Memory B cell (primary cell): ENCODE results near the gene SS18L1.
A peak's percentile ranks its signal among the peaks of the same experiment; 100 is the strongest.
"Not testable (repeated sequence)": the region's sequence is repeated elsewhere in the genome, so short reads cannot be mapped to it uniquely, and the experiment has no call there.

Experiments
- ATAC-seq: fragments of 150-1000 bp; cut with Tn5 transposase; 2 replicates; pipeline ENCODE4 v1.10.0; 2021; ENCODE audit warnings: low read depth, mild to moderate bottlenecking, moderate library complexity
- DNase-seq, 2 donors: peaks; one replicate each; pipeline ENCODE4 v3.0.0; 2022; ENCODE audit warnings: low spot score in 2 of 2
- H3K27ac Mint-ChIP-seq: one replicate; pipeline ENCODE4 v1.8.0; 2022; ENCODE audit warnings: mild to moderate bottlenecking, moderate library complexity, mixed read lengths
- H3K27me3 Mint-ChIP-seq: one replicate; pipeline ENCODE4 v1.8.0; 2022; ENCODE audit warnings: mixed read lengths
- H3K36me3 Mint-ChIP-seq: one replicate; pipeline ENCODE4 v1.8.0; 2022; ENCODE audit warnings: mild to moderate bottlenecking, mixed read lengths
- H3K4me1 Mint-ChIP-seq: one replicate; pipeline ENCODE4 v1.8.0; 2022; ENCODE audit warnings: mixed read lengths
- H3K4me3 Mint-ChIP-seq: one replicate; pipeline ENCODE4 v1.8.0; 2022; ENCODE audit warnings: mild to moderate bottlenecking, moderate library complexity, mixed read lengths
- H3K9me3 Mint-ChIP-seq: one replicate; pipeline ENCODE4 v1.8.0; 2022; ENCODE audit warnings: mixed read lengths

The SS18L1 gene

GRCh38 chr20:62137478-62138203 is 5.9 kb upstream of the SS18L1 start:
- peaks cover 27% of the 10 kb centered on the region for H3K4me1 Mint-ChIP-seq
- no peak for ATAC-seq
- H3K27me3 Mint-ChIP-seq, result no peaks in the 10 kb centered on the region
- no peaks in the 10 kb centered on the region for H3K9me3 Mint-ChIP-seq
- H3K27ac Mint-ChIP-seq, result no peak overlapping the region
- H3K36me3 Mint-ChIP-seq, result peaks cover 25% of the 10 kb centered on the region
- DNase-seq, result no peak
- H3K4me3 Mint-ChIP-seq, result no peak overlapping the region

GRCh38 chr20:62138204-62138543 is 5.4 kb upstream of the SS18L1 start:
- Mint-ChIP-seq H3K27me3 (no peaks in the 10 kb centered on the region), H3K27ac (no peak overlapping the region), H3K9me3 (no peaks in the 10 kb centered on the region), H3K4me1 (peaks cover 27% of the 10 kb centered on the region), H3K36me3 (peaks cover 25% of the 10 kb centered on the region), H3K4me3 (no peak overlapping the region)
- DNase-seq (no peak), ATAC-seq (no peak)

GRCh38 chr20:62138912-62139311 is 4.7 kb upstream of the SS18L1 start:
- DNase-seq (no peak), ATAC-seq (no peak)
- Mint-ChIP-seq H3K27ac (no peak overlapping the region), H3K4me3 (no peak overlapping the region), H3K9me3 (no peaks in the 10 kb centered on the region), H3K27me3 (no peaks in the 10 kb centered on the region), H3K4me1 (peaks cover 25% of the 10 kb centered on the region), H3K36me3 (peaks cover 25% of the 10 kb centered on the region)

- peaks cover 22% of the 10 kb centered on the region for H3K36me3 Mint-ChIP-seq
- no peaks in the 10 kb centered on the region for H3K9me3 Mint-ChIP-seq
- ATAC-seq (no peak), DNase-seq (no peak)
- no peaks in the 10 kb centered on the region for H3K27me3 Mint-ChIP-seq
- H3K27ac Mint-ChIP-seq, result no peak overlapping the region
- no peak overlapping the region for H3K4me3 Mint-ChIP-seq
- peaks cover 25% of the 10 kb centered on the region for H3K4me1 Mint-ChIP-seq
These were observed 3.9 kb upstream of the SS18L1 start for GRCh38 chr20:62139636-62140035.

- peaks cover 35% of the 10 kb centered on the region for H3K4me1 Mint-ChIP-seq
- H3K4me3 Mint-ChIP-seq, result no peak overlapping the region
- no peak for DNase-seq
- ATAC-seq, result no peak
- peaks cover 22% of the 10 kb centered on the region for H3K36me3 Mint-ChIP-seq
- H3K27me3 Mint-ChIP-seq, result no peaks in the 10 kb centered on the region
- H3K9me3 Mint-ChIP-seq, result no peaks in the 10 kb centered on the region
- peak overlapping the region; percentile 56 for H3K27ac Mint-ChIP-seq
These were observed 2.5 kb upstream of the SS18L1 start for GRCh38 chr20:62141043-62141396.

GRCh38 chr20:62141397-62142251 is 1.9 kb upstream of the SS18L1 start:
- ATAC-seq, result no peak
- DNase-seq, result no peak
- no peaks in the 10 kb centered on the region for H3K9me3 Mint-ChIP-seq
- H3K4me3 Mint-ChIP-seq, result peak overlapping the region; percentile 84
- no peaks in the 10 kb centered on the region for H3K27me3 Mint-ChIP-seq
- peaks cover 35% of the 10 kb centered on the region for H3K4me1 Mint-ChIP-seq
- peaks cover 16% of the 10 kb centered on the region for H3K36me3 Mint-ChIP-seq
- peak overlapping the region; percentile 88 for H3K27ac Mint-ChIP-seq

GRCh38 chr20:62142252-62143080 is 1.1 kb upstream of the SS18L1 start:
- DNase-seq (no peak), ATAC-seq (peak; percentile 9)
- H3K27me3 Mint-ChIP-seq, result no peaks in the 10 kb centered on the region
- H3K4me1 Mint-ChIP-seq, result peaks cover 33% of the 10 kb centered on the region
- peak overlapping the region; percentile 90 for H3K27ac Mint-ChIP-seq
- H3K9me3 Mint-ChIP-seq, result no peaks in the 10 kb centered on the region
- H3K4me3 Mint-ChIP-seq, result peak overlapping the region; percentile 84
- H3K36me3 Mint-ChIP-seq, result peaks cover 13% of the 10 kb centered on the region

GRCh38 chr20:62143957-62144825 is 622 bp downstream of the SS18L1 start:
- peaks cover 3% of the 10 kb centered on the region for H3K36me3 Mint-ChIP-seq
- peaks cover 32% of the 10 kb centered on the region for H3K4me1 Mint-ChIP-seq
- peak overlapping the region; percentile 90 for H3K27ac Mint-ChIP-seq
- peak; percentile 18 to 42 for DNase-seq
- H3K9me3 Mint-ChIP-seq, result no peaks in the 10 kb centered on the region
- no peak for ATAC-seq
- peak overlapping the region; percentile 81 for H3K4me3 Mint-ChIP-seq
- H3K27me3 Mint-ChIP-seq, result no peaks in the 10 kb centered on the region

- no peaks in the 10 kb centered on the region for H3K9me3 Mint-ChIP-seq
- DNase-seq (no peak), ATAC-seq (no peak)
- peaks cover 35% of the 10 kb centered on the region for H3K4me1 Mint-ChIP-seq
- H3K36me3 Mint-ChIP-seq, result peaks cover 2% of the 10 kb centered on the region
- H3K4me3 Mint-ChIP-seq, result peak overlapping the region; percentile 9
- no peaks in the 10 kb centered on the region for H3K27me3 Mint-ChIP-seq
- no peak overlapping the region for H3K27ac Mint-ChIP-seq
These were observed 2.1 kb downstream of the SS18L1 start for GRCh38 chr20:62145688-62146018.

- no peak overlapping the region for H3K27ac Mint-ChIP-seq
- H3K9me3 Mint-ChIP-seq, result no peaks in the 10 kb centered on the region
- H3K4me3 Mint-ChIP-seq, result no peak overlapping the region
- DNase-seq, result no peak
- ATAC-seq, result no peak
- no peaks in the 10 kb centered on the region for H3K27me3 Mint-ChIP-seq
- peaks cover 33% of the 10 kb centered on the region for H3K4me1 Mint-ChIP-seq
- H3K36me3 Mint-ChIP-seq, result peaks cover 2% of the 10 kb centered on the region
These were observed 2.6 kb downstream of the SS18L1 start for GRCh38 chr20:62146019-62146755.

- Mint-ChIP-seq H3K9me3 (no peaks in the 10 kb centered on the region), H3K4me1 (peaks cover 25% of the 10 kb centered on the region)
These were observed 3.6 kb downstream of the SS18L1 start for GRCh38 chr20:62147125-62147524.

GRCh38 chr20:62147528-62147927 is 4.0 kb downstream of the SS18L1 start:
- Mint-ChIP-seq H3K36me3 (peaks cover 5% of the 10 kb centered on the region), H3K27ac (no peak overlapping the region), H3K4me3 (no peak overlapping the region), H3K9me3 (no peaks in the 10 kb centered on the region), H3K27me3 (no peaks in the 10 kb centered on the region), H3K4me1 (peaks cover 24% of the 10 kb centered on the region)
- DNase-seq, result no peak
- ATAC-seq, result no peak

More at GRCh38 chr20:62147125-62147524, 3.6 kb downstream of the SS18L1 start:
- H3K36me3 Mint-ChIP-seq, result peaks cover 2% of the 10 kb centered on the region
- no peaks in the 10 kb centered on the region for H3K27me3 Mint-ChIP-seq
- ATAC-seq (no peak), DNase-seq (no peak)
- H3K27ac Mint-ChIP-seq, result no peak overlapping the region
- H3K4me3 Mint-ChIP-seq, result no peak overlapping the region

GRCh38 chr20:62148383-62148782 is 4.8 kb downstream of the SS18L1 start:
- H3K36me3 Mint-ChIP-seq, H3K27ac Mint-ChIP-seq, H3K27me3 Mint-ChIP-seq, DNase-seq, H3K9me3 Mint-ChIP-seq, H3K4me3 Mint-ChIP-seq, ATAC-seq: not testable (repeated sequence)
- peaks cover 24% of the 10 kb centered on the region for H3K4me1 Mint-ChIP-seq
